ENCODE measurements around the gene FAM168A. TPM values are rescaled to one million over a fixed set of nuclear protein-coding genes. Genes with fewer than 3 reads are reported as not detected.
A peak's percentile ranks its signal among the peaks of the same experiment; 100 is the strongest.

FAM168A gene
- total RNA-seq, 1 donor from 2014 or later, result 13.0 TPM

GRCh38 chr11:73397468-73398131 lies 200.3 kb downstream of the FAM168A start:
- H3K9ac ChIP-seq (ENCODE audit: low read depth in 1 of 3, low read length in 3 of 3), result peak overlapping the region in 1 of 3 donors; percentile 33
- H3K36me3 ChIP-seq (ENCODE audit: control insufficient read depth in 3 of 3, insufficient read depth in 3 of 3, low read length in 3 of 3), result peaks cover 4 to 15% (median 5%) of the 10 kb centered on the region in 3 donors
- H3K9me3 ChIP-seq (ENCODE audit: control insufficient read depth in 3 of 3, low read length in 3 of 3), result no peaks in the 10 kb centered on the region
- no peaks in the 10 kb centered on the region for H3K27me3 ChIP-seq (ENCODE audit: control insufficient read depth in 3 of 3, insufficient read depth in 3 of 3, low read length in 3 of 3)
- H3K4me1 ChIP-seq (ENCODE audit: control insufficient read depth in 3 of 3, insufficient read depth in 3 of 3, low read length in 3 of 3), result peaks cover 20 to 50% (median 41%) of the 10 kb centered on the region in 3 donors
- no peak overlapping the region for H3K4me3 ChIP-seq (ENCODE audit: low read length in 3 of 3)
- H3K27ac ChIP-seq (ENCODE audit: low read depth, low read length), result no peak overlapping the region

- Histone ChIP-seq H3K27ac (ENCODE audit: low read depth, low read length) (no peak overlapping the region), H3K36me3 (ENCODE audit: control insufficient read depth in 3 of 3, insufficient read depth in 3 of 3, low read length in 3 of 3) (peaks cover 3 to 13% (median 4%) of the 10 kb centered on the region in 3 donors), H3K4me3 (ENCODE audit: low read length in 3 of 3) (no peak overlapping the region), H3K27me3 (ENCODE audit: control insufficient read depth in 3 of 3, insufficient read depth in 3 of 3, low read length in 3 of 3) (no peaks in the 10 kb centered on the region), H3K9ac (ENCODE audit: low read depth in 1 of 3, low read length in 3 of 3) (peak overlapping the region in 1 of 3 donors; percentile 33), H3K9me3 (ENCODE audit: control insufficient read depth in 3 of 3, low read length in 3 of 3) (no peaks in the 10 kb centered on the region), H3K4me1 (ENCODE audit: control insufficient read depth in 3 of 3, insufficient read depth in 3 of 3, low read length in 3 of 3) (peaks cover 20 to 52% (median 44%) of the 10 kb centered on the region in 3 donors)
Measured at GRCh38 chr11:73396985-73397384, 200.9 kb downstream of the FAM168A start.

- peak overlapping the region in 2 of 3 donors; percentile 6 to 45 for H3K9ac ChIP-seq (ENCODE audit: low read depth in 1 of 3, low read length in 3 of 3)
- H3K36me3 ChIP-seq (ENCODE audit: control insufficient read depth in 3 of 3, insufficient read depth in 3 of 3, low read length in 3 of 3), result peaks cover 0 to 13% (median 4%) of the 10 kb centered on the region in 3 donors
- H3K27ac ChIP-seq (ENCODE audit: low read depth, low read length), result no peak overlapping the region
- peaks cover 20 to 52% (median 44%) of the 10 kb centered on the region in 3 donors for H3K4me1 ChIP-seq (ENCODE audit: control insufficient read depth in 3 of 3, insufficient read depth in 3 of 3, low read length in 3 of 3)
- H3K9me3 ChIP-seq (ENCODE audit: control insufficient read depth in 3 of 3, low read length in 3 of 3), result no peaks in the 10 kb centered on the region
- H3K27me3 ChIP-seq (ENCODE audit: control insufficient read depth in 3 of 3, insufficient read depth in 3 of 3, low read length in 3 of 3), result no peaks in the 10 kb centered on the region
- H3K4me3 ChIP-seq (ENCODE audit: low read length in 3 of 3), result no peak overlapping the region
Measured at GRCh38 chr11:73396251-73396930, 201.5 kb downstream of the FAM168A start.

GRCh38 chr11:73395297-73396208 lies 202.4 kb downstream of the FAM168A start:
- Histone ChIP-seq H3K4me3 (ENCODE audit: low read length in 3 of 3) (no peak overlapping the region), H3K27ac (ENCODE audit: low read depth, low read length) (no peak overlapping the region), H3K4me1 (ENCODE audit: control insufficient read depth in 3 of 3, insufficient read depth in 3 of 3, low read length in 3 of 3) (peaks cover 23 to 57% (median 46%) of the 10 kb centered on the region in 3 donors), H3K36me3 (ENCODE audit: control insufficient read depth in 3 of 3, insufficient read depth in 3 of 3, low read length in 3 of 3) (peaks cover 0 to 13% (median 4%) of the 10 kb centered on the region in 3 donors), H3K27me3 (ENCODE audit: control insufficient read depth in 3 of 3, insufficient read depth in 3 of 3, low read length in 3 of 3) (no peaks in the 10 kb centered on the region), H3K9ac (ENCODE audit: low read depth in 1 of 3, low read length in 3 of 3) (peak overlapping the region in 2 of 3 donors; percentile 6 to 25), H3K9me3 (ENCODE audit: control insufficient read depth in 3 of 3, low read length in 3 of 3) (no peaks in the 10 kb centered on the region)

GRCh38 chr11:73394416-73395296 lies 203.3 kb downstream of the FAM168A start:
- peak overlapping the region in 1 of 3 donors; percentile 25 for H3K9ac ChIP-seq (ENCODE audit: low read depth in 1 of 3, low read length in 3 of 3)
- peaks cover 0 to 13% (median 4%) of the 10 kb centered on the region in 3 donors for H3K36me3 ChIP-seq (ENCODE audit: control insufficient read depth in 3 of 3, insufficient read depth in 3 of 3, low read length in 3 of 3)
- H3K9me3 ChIP-seq (ENCODE audit: control insufficient read depth in 3 of 3, low read length in 3 of 3), result no peaks in the 10 kb centered on the region
- no peaks in the 10 kb centered on the region for H3K27me3 ChIP-seq (ENCODE audit: control insufficient read depth in 3 of 3, insufficient read depth in 3 of 3, low read length in 3 of 3)
- no peak overlapping the region for H3K27ac ChIP-seq (ENCODE audit: low read depth, low read length)
- H3K4me1 ChIP-seq (ENCODE audit: control insufficient read depth in 3 of 3, insufficient read depth in 3 of 3, low read length in 3 of 3), result peaks cover 31 to 66% (median 55%) of the 10 kb centered on the region in 3 donors
- no peak overlapping the region for H3K4me3 ChIP-seq (ENCODE audit: low read length in 3 of 3)

GRCh38 chr11:73393479-73394415 lies 204.2 kb downstream of the FAM168A start:
- Histone ChIP-seq H3K36me3 (ENCODE audit: control insufficient read depth in 3 of 3, insufficient read depth in 3 of 3, low read length in 3 of 3) (peaks cover 0 to 13% (median 4%) of the 10 kb centered on the region in 3 donors), H3K9me3 (ENCODE audit: control insufficient read depth in 3 of 3, low read length in 3 of 3) (no peaks in the 10 kb centered on the region), H3K27ac (ENCODE audit: low read depth, low read length) (no peak overlapping the region), H3K27me3 (ENCODE audit: control insufficient read depth in 3 of 3, insufficient read depth in 3 of 3, low read length in 3 of 3) (no peaks in the 10 kb centered on the region), H3K9ac (ENCODE audit: low read depth in 1 of 3, low read length in 3 of 3) (peak overlapping the region in 2 of 3 donors; percentile 20 to 40), H3K4me3 (ENCODE audit: low read length in 3 of 3) (no peak overlapping the region), H3K4me1 (ENCODE audit: control insufficient read depth in 3 of 3, insufficient read depth in 3 of 3, low read length in 3 of 3) (peaks cover 32 to 70% (median 60%) of the 10 kb centered on the region in 3 donors)

GRCh38 chr11:73393011-73393380 lies 204.9 kb downstream of the FAM168A start:
- H3K9me3 ChIP-seq (ENCODE audit: control insufficient read depth in 3 of 3, low read length in 3 of 3), result no peaks in the 10 kb centered on the region
- no peak overlapping the region for H3K27ac ChIP-seq (ENCODE audit: low read depth, low read length)
- H3K36me3 ChIP-seq (ENCODE audit: control insufficient read depth in 3 of 3, insufficient read depth in 3 of 3, low read length in 3 of 3), result peaks cover 0 to 13% (median 4%) of the 10 kb centered on the region in 3 donors
- peak overlapping the region in 1 of 3 donors; percentile 33 for H3K9ac ChIP-seq (ENCODE audit: low read depth in 1 of 3, low read length in 3 of 3)
- no peak overlapping the region for H3K4me3 ChIP-seq (ENCODE audit: low read length in 3 of 3)
- H3K4me1 ChIP-seq (ENCODE audit: control insufficient read depth in 3 of 3, insufficient read depth in 3 of 3, low read length in 3 of 3), result peaks cover 36 to 71% (median 62%) of the 10 kb centered on the region in 3 donors
- H3K27me3 ChIP-seq (ENCODE audit: control insufficient read depth in 3 of 3, insufficient read depth in 3 of 3, low read length in 3 of 3), result no peaks in the 10 kb centered on the region

GRCh38 chr11:73392108-73393010 lies 205.6 kb downstream of the FAM168A start:
- Histone ChIP-seq H3K27me3 (ENCODE audit: control insufficient read depth in 3 of 3, insufficient read depth in 3 of 3, low read length in 3 of 3) (no peaks in the 10 kb centered on the region), H3K4me1 (ENCODE audit: control insufficient read depth in 3 of 3, insufficient read depth in 3 of 3, low read length in 3 of 3) (peaks cover 40 to 71% (median 68%) of the 10 kb centered on the region in 3 donors), H3K27ac (ENCODE audit: low read depth, low read length) (no peak overlapping the region), H3K9ac (ENCODE audit: low read depth in 1 of 3, low read length in 3 of 3) (peak overlapping the region in 1 of 3 donors; percentile 25), H3K36me3 (ENCODE audit: control insufficient read depth in 3 of 3, insufficient read depth in 3 of 3, low read length in 3 of 3) (peaks cover 0 to 13% (median 4%) of the 10 kb centered on the region in 3 donors), H3K9me3 (ENCODE audit: control insufficient read depth in 3 of 3, low read length in 3 of 3) (no peaks in the 10 kb centered on the region), H3K4me3 (ENCODE audit: low read length in 3 of 3) (no peak overlapping the region)
